Neural progenitor cell (in vitro differentiated cells): ENCODE results near the gene EIF6. TPM values are rescaled to one million over a fixed set of nuclear protein-coding genes. Genes with fewer than 3 reads are reported as not detected.
A peak's percentile ranks its signal among the peaks of the same experiment; 100 is the strongest.

Experiments
- DNase-seq: peaks from one replicate; pipeline ENCODE4 v3.0.0-alpha.2; 2016; ENCODE audit warnings: low spot score
- H2AFZ ChIP-seq: fragments of 200-600 bp; sonication (generic); replicated peaks from 2 replicates; pipeline ENCODE4 v1.6.1; 2016; ENCODE audit warnings: antibody characterized with exemption
- H3F3A ChIP-seq: fragments of 200-600 bp; sonication (generic); 2 replicates; pipeline ENCODE4 v1.6.1; 2016; ENCODE audit warnings: antibody characterized with exemption, low read depth
- H3K27ac ChIP-seq: fragments of 200-600 bp; sonication (generic); 2 replicates; pipeline ENCODE4 v1.5.1; 2016; ENCODE audit warnings: mild to moderate bottlenecking
- H3K27me3 ChIP-seq: fragments of 200-600 bp; sonication (generic); 2 replicates; pipeline ENCODE4 v1.6.1; 2016; ENCODE audit warnings: mild to moderate bottlenecking, moderate library complexity
- H3K36me3 ChIP-seq: fragments of 200-600 bp; sonication (generic); 2 replicates; pipeline ENCODE4 v1.5.1; 2016
- H3K4me1 ChIP-seq: fragments of 200-600 bp; sonication (generic); 2 replicates; pipeline ENCODE4 v1.6.1; 2016; ENCODE audit warnings: mixed run types
- H3K4me2 ChIP-seq: fragments of 200-600 bp; sonication (generic); 2 replicates; pipeline ENCODE4 v1.6.1; 2016
- H3K4me3 ChIP-seq: fragments of 200-600 bp; sonication (generic); 2 replicates; pipeline ENCODE4 v1.5.1; 2016
- H3K79me2 ChIP-seq: fragments of 200-600 bp; sonication (generic); 2 replicates; pipeline ENCODE4 v1.6.1; 2016; ENCODE audit warnings: low read depth
- H3K9ac ChIP-seq: fragments of 200-600 bp; sonication (generic); 2 replicates; pipeline ENCODE4 v1.6.1; 2016
- H3K9me3 ChIP-seq: fragments of 200-600 bp; sonication (generic); 2 replicates; pipeline ENCODE4 v1.5.1; 2016; ENCODE audit warnings: low read depth
- H4K20me1 ChIP-seq: fragments of 200-600 bp; sonication (generic); 2 replicates; pipeline ENCODE4 v1.6.1; 2016; ENCODE audit warnings: low read depth
- H3K27ac Mint-ChIP-seq: 3 replicates; pipeline ENCODE4 v1.8.0; 2021; ENCODE audit warnings: mixed read lengths
- H3K27me3 Mint-ChIP-seq: 2 replicates; pipeline ENCODE4 v1.8.0; 2022; ENCODE audit warnings: low read depth, mild to moderate bottlenecking, inconsistent platforms, moderate library complexity, mixed read lengths; ENCODE audit not compliant: insufficient read depth
- H3K36me3 Mint-ChIP-seq: 3 replicates; pipeline ENCODE4 v1.8.0; 2021; ENCODE audit warnings: mixed read lengths
- H3K4me1 Mint-ChIP-seq: 3 replicates; pipeline ENCODE4 v1.8.0; 2021; ENCODE audit warnings: mixed read lengths
- H3K4me3 Mint-ChIP-seq: 3 replicates; pipeline ENCODE4 v1.8.0; 2021; ENCODE audit warnings: mild to moderate bottlenecking, moderate library complexity, mixed read lengths
- H3K9me3 Mint-ChIP-seq: 3 replicates; pipeline ENCODE4 v1.8.0; 2020; ENCODE audit warnings: mixed read lengths
- CTCF ChIP-seq: fragments of 200-600 bp; sonication (generic); IDR thresholded peaks from 2 replicates; pipeline ENCODE4 v1.5.1; 2017; ENCODE audit warnings: antibody characterized with exemption, mild to moderate bottlenecking
- EZH2 ChIP-seq: fragments of 200-600 bp; sonication (generic); IDR thresholded peaks from 2 replicates; pipeline ENCODE4 v1.6.1; 2017; ENCODE audit warnings: antibody characterized with exemption, mild to moderate bottlenecking, moderate library complexity
- EZH2phosphoT487 ChIP-seq: fragments of 200-600 bp; sonication (generic); IDR thresholded peaks from 2 replicates; pipeline ENCODE4 v1.6.1; 2017; ENCODE audit warnings: antibody characterized with exemption
- total RNA-seq: library from RNA; depleted of rRNA; stranded (reverse); fragments of >200 nt; gene quantifications from 2 replicates; pipeline ENCODE4 v1.2.3, GENCODE V29; 2015; ENCODE audit warnings: low replicate concordance

The EIF6 gene
- total RNA-seq, 1 donor from 2014 or later, result 47.5 TPM

DNA sequence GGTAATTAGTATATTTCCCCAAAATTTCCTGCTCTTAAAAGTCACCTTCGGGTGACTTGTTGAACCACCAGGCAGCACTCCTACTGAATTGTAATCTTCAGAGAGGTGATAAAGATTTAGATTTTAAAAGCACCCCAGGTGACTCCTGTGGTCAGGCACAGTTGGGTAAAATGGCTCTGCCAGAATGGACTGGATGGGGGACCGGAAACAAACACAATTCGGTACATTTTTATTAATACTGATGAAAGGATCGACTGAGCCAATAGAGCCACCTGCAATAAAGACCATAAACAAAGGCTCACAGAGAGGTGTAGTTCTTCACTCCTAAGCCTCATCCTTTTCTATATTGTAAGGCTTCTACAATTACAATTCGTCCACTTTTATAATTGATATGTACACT, 27.2 kb upstream of the EIF6 start:
- Histone ChIP-seq H3K4me3 (no peak overlapping the region), H2AFZ (no peak overlapping the region), H3K27ac (no peak overlapping the region), H3K4me2 (no peak overlapping the region), H3K36me3 (no peaks in the 10 kb centered on the region), H3K9ac (no peak overlapping the region), H3K79me2 (no peaks in the 10 kb centered on the region), H4K20me1 (no peaks in the 10 kb centered on the region), H3K27me3 (no peaks in the 10 kb centered on the region), H3K4me1 (no peaks in the 10 kb centered on the region), H3F3A (no peaks in the 10 kb centered on the region), H3K9me3 (no peaks in the 10 kb centered on the region)
- Mint-ChIP-seq H3K36me3 (peaks cover 4% of the 10 kb centered on the region), H3K4me1 (no peaks in the 10 kb centered on the region), H3K27ac (no peak overlapping the region), H3K9me3 (no peaks in the 10 kb centered on the region), H3K4me3 (no peak overlapping the region), H3K27me3 (no peaks in the 10 kb centered on the region)
- DNase-seq, result no peak
- TF ChIP-seq EZH2phosphoT487, result no peak
- TF ChIP-seq CTCF, result no peak
- no peak for TF ChIP-seq EZH2

DNA sequence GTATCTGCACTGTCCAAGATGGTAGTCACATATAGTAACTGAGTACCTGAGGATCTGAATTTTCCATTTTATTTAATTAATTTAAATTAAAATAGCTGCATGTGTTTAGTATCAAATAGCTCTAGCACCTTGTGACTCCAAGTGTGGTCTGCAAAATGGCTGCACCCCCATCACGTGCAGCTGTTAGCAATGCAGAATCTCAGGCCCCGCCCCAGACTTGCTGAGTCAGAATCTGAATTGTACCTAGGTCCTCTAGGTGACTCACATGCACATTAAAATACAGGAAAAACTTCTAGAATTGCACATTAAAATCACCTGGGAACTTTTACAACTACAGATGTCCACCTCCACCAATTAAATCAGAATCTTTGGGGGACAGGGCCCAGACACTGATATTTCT, 26.8 kb upstream of the EIF6 start:
- no peaks in the 10 kb centered on the region for H3K4me1 ChIP-seq
- H3K4me2 ChIP-seq, result no peak overlapping the region
- DNase-seq, result no peak
- no peaks in the 10 kb centered on the region for H4K20me1 ChIP-seq
- H3K36me3 ChIP-seq, result no peaks in the 10 kb centered on the region
- no peak for TF ChIP-seq EZH2
- TF ChIP-seq EZH2phosphoT487, result no peak
- no peak for TF ChIP-seq CTCF
- no peaks in the 10 kb centered on the region for H3F3A ChIP-seq
- no peaks in the 10 kb centered on the region for H3K79me2 ChIP-seq
- Mint-ChIP-seq H3K9me3 (no peaks in the 10 kb centered on the region), H3K4me1 (no peaks in the 10 kb centered on the region), H3K36me3 (peaks cover 4% of the 10 kb centered on the region), H3K4me3 (no peak overlapping the region), H3K27me3 (no peaks in the 10 kb centered on the region), H3K27ac (no peak overlapping the region)
- H2AFZ ChIP-seq, result no peak overlapping the region
- no peaks in the 10 kb centered on the region for H3K9me3 ChIP-seq
- H3K27ac ChIP-seq, result no peak overlapping the region
- H3K27me3 ChIP-seq, result no peaks in the 10 kb centered on the region
- no peak overlapping the region for H3K9ac ChIP-seq
- no peak overlapping the region for H3K4me3 ChIP-seq

GRCh38 chr20:35307666-35308653, 23.4 kb upstream of the EIF6 start:
- DNase-seq, result no peak
- H3K27me3 ChIP-seq, result no peaks in the 10 kb centered on the region
- peaks cover 3% of the 10 kb centered on the region for H3K4me1 Mint-ChIP-seq
- H2AFZ ChIP-seq, result no peak overlapping the region
- H3K27ac ChIP-seq, result no peak overlapping the region
- TF ChIP-seq CTCF (no peak), EZH2phosphoT487 (no peak), EZH2 (no peak)
- no peaks in the 10 kb centered on the region for H3K79me2 ChIP-seq
- H3K4me3 ChIP-seq, result no peak overlapping the region
- peaks cover 5% of the 10 kb centered on the region for H3K36me3 Mint-ChIP-seq
- no peaks in the 10 kb centered on the region for H4K20me1 ChIP-seq
- no peak overlapping the region for H3K4me2 ChIP-seq
- H3F3A ChIP-seq, result no peaks in the 10 kb centered on the region
- no peak overlapping the region for H3K4me3 Mint-ChIP-seq
- H3K9me3 Mint-ChIP-seq, result no peaks in the 10 kb centered on the region
- no peaks in the 10 kb centered on the region for H3K36me3 ChIP-seq
- no peaks in the 10 kb centered on the region for H3K4me1 ChIP-seq
- no peaks in the 10 kb centered on the region for H3K9me3 ChIP-seq
- no peak overlapping the region for H3K9ac ChIP-seq
- H3K27me3 Mint-ChIP-seq, result no peaks in the 10 kb centered on the region
- H3K27ac Mint-ChIP-seq, result peak overlapping the region; percentile 74
